ENCODE data around the gene WDR6. TPM values are rescaled to one million over a fixed set of nuclear protein-coding genes. Genes with fewer than 3 reads are reported as not detected.

The WDR6 gene
- total and polyA plus RNA-seq, 7 experiments from 2014 or later, result 147 to 335 (median 198) TPM

GRCh38 chr3:48966367-48966766, 40.8 kb upstream of the WDR6 start:
- CTCF ChIA-PET, result no interaction called here

GRCh38 chr3:48966876-48967361, 40.3 kb upstream of the WDR6 start:
- Histone ChIP-seq H3K27me3 (ENCODE audit: control insufficient read depth in 2 of 2, insufficient read depth in 2 of 2, low read length in 2 of 2) (no peaks in the 10 kb centered on the region), H3K9me3 (ENCODE audit: control insufficient read depth in 2 of 3, low read length in 3 of 3) (no peaks in the 10 kb centered on the region), H3K27ac (ENCODE audit: low read depth, low read length) (no peak overlapping the region), H3K36me3 (ENCODE audit: control insufficient read depth in 2 of 3, insufficient read depth in 3 of 3, low read length in 3 of 3) (peaks cover 6 to 89% (median 29%) of the 10 kb centered on the region in 3 experiments), H3K4me3 (ENCODE audit: low read length) (no peak overlapping the region), H3K4me1 (ENCODE audit: control insufficient read depth in 2 of 2, insufficient read depth in 2 of 2, low read length in 2 of 2) (no peaks in the 10 kb centered on the region)
- no peaks in the 10 kb centered on the region for H3K27me3 Mint-ChIP-seq
- H3K27ac Mint-ChIP-seq, result peak overlapping the region in 2 of 9 donors; percentile 20 to 33
- CTCF ChIA-PET, result no interaction called here
- POLR2A ChIA-PET, result no interaction called here
- H3K36me3 Mint-ChIP-seq, result peaks cover 0 to 43% (median 26%) of the 10 kb centered on the region in 5 donors
- H3K4me3 Mint-ChIP-seq, result peak overlapping the region in 2 of 10 donors; percentile 3 to 62
- no peaks in the 10 kb centered on the region for H3K9me3 Mint-ChIP-seq
- no peak for ATAC-seq
- no peak for DNase-seq
- intact Hi-C loops (cut with micrococcal nuclease), result loop anchor here in 1 of 2 donors (5.0 kb wide), 1 partner anchor 35 kb away; no protein-coding TSS in a partner anchor
- peaks cover 0 to 9% (median 4%) of the 10 kb centered on the region in 7 donors for H3K4me1 Mint-ChIP-seq

More at GRCh38 chr3:48966367-48966766, 40.8 kb upstream of the WDR6 start:
- peaks cover 6 to 89% (median 23%) of the 10 kb centered on the region in 3 experiments for H3K36me3 ChIP-seq (ENCODE audit: control insufficient read depth in 2 of 3, insufficient read depth in 3 of 3, low read length in 3 of 3)
- no peaks in the 10 kb centered on the region for H3K9me3 ChIP-seq (ENCODE audit: control insufficient read depth in 2 of 3, low read length in 3 of 3)
- H3K36me3 Mint-ChIP-seq, result peaks cover 0 to 41% (median 21%) of the 10 kb centered on the region in 5 donors
- H3K27me3 Mint-ChIP-seq, result no peaks in the 10 kb centered on the region
- no peaks in the 10 kb centered on the region for H3K4me1 ChIP-seq (ENCODE audit: control insufficient read depth in 2 of 2, insufficient read depth in 2 of 2, low read length in 2 of 2)
- intact Hi-C loops (cut with micrococcal nuclease), result loop anchor here in 1 of 2 donors (5.0 kb wide), 1 partner anchor 34 kb away; no protein-coding TSS in a partner anchor
- ATAC-seq, result no peak
- H3K27me3 ChIP-seq (ENCODE audit: control insufficient read depth in 2 of 2, insufficient read depth in 2 of 2, low read length in 2 of 2), result no peaks in the 10 kb centered on the region
- DNase-seq, result no peak
- peak overlapping the region in 1 of 9 donors; percentile 22 for H3K27ac Mint-ChIP-seq
- no peaks in the 10 kb centered on the region for H3K9me3 Mint-ChIP-seq
- POLR2A ChIA-PET, result no interaction called here
- H3K4me1 Mint-ChIP-seq, result peaks cover 0 to 9% (median 4%) of the 10 kb centered on the region in 7 donors
- no peak overlapping the region for H3K4me3 Mint-ChIP-seq
- H3K27ac ChIP-seq (ENCODE audit: low read depth, low read length), result no peak overlapping the region
- no peak overlapping the region for H3K4me3 ChIP-seq (ENCODE audit: low read length)

GRCh38 chr3:48970586-48970985, 36.6 kb upstream of the WDR6 start:
- Histone ChIP-seq H3K27me3 (ENCODE audit: control insufficient read depth in 2 of 2, insufficient read depth in 2 of 2, low read length in 2 of 2) (no peaks in the 10 kb centered on the region), H3K27ac (ENCODE audit: low read depth, low read length) (no peak overlapping the region), H3K9me3 (ENCODE audit: control insufficient read depth in 2 of 3, low read length in 3 of 3) (no peaks in the 10 kb centered on the region), H3K36me3 (ENCODE audit: control insufficient read depth in 2 of 3, insufficient read depth in 3 of 3, low read length in 3 of 3) (peaks cover 25 to 95% (median 38%) of the 10 kb centered on the region in 3 experiments), H3K4me3 (ENCODE audit: low read length) (no peak overlapping the region), H3K4me1 (ENCODE audit: control insufficient read depth in 2 of 2, insufficient read depth in 2 of 2, low read length in 2 of 2) (no peaks in the 10 kb centered on the region)
- intact Hi-C loops (cut with micrococcal nuclease), result no loop called here
- Mint-ChIP-seq H3K4me3 (no peak overlapping the region), H3K27ac (no peak overlapping the region), H3K36me3 (peaks cover 0 to 51% (median 25%) of the 10 kb centered on the region in 5 donors), H3K27me3 (no peaks in the 10 kb centered on the region), H3K4me1 (peaks cover 0 to 15% (median 4%) of the 10 kb centered on the region in 7 donors), H3K9me3 (no peaks in the 10 kb centered on the region)
- ChIA-PET POLR2A (no interaction called here), CTCF (no interaction called here)
- ATAC-seq (no peak), DNase-seq (no peak)

GRCh38 chr3:48974076-48974864, 32.9 kb upstream of the WDR6 start:
- no peaks in the 10 kb centered on the region for H3K27me3 Mint-ChIP-seq
- ChIA-PET POLR2A (interaction anchor here (0.5 kb wide), 1 partner anchor 296 kb away, joined by 3 read pairs; no protein-coding TSS in a partner anchor), CTCF (interaction anchor here (0.9 kb wide), 2 partner anchors 13 to 46 kb away, joined by 3 read pairs; no protein-coding TSS in a partner anchor)
- DNase-seq (no peak), ATAC-seq (no peak)
- H3K27me3 ChIP-seq (ENCODE audit: control insufficient read depth in 2 of 2, insufficient read depth in 2 of 2, low read length in 2 of 2), result no peaks in the 10 kb centered on the region
- H3K36me3 ChIP-seq (ENCODE audit: control insufficient read depth in 2 of 3, insufficient read depth in 3 of 3, low read length in 3 of 3), result peaks cover 33 to 93% (median 35%) of the 10 kb centered on the region in 3 experiments
- H3K4me3 ChIP-seq (ENCODE audit: low read length), result no peak overlapping the region
- H3K4me3 Mint-ChIP-seq, result no peak overlapping the region
- peaks cover 0 to 6% (median 0%) of the 10 kb centered on the region in 7 donors for H3K4me1 Mint-ChIP-seq
- intact Hi-C loops (cut with micrococcal nuclease), result no loop called here
- H3K9me3 Mint-ChIP-seq, result no peaks in the 10 kb centered on the region
- no peaks in the 10 kb centered on the region for H3K4me1 ChIP-seq (ENCODE audit: control insufficient read depth in 2 of 2, insufficient read depth in 2 of 2, low read length in 2 of 2)
- no peaks in the 10 kb centered on the region for H3K9me3 ChIP-seq (ENCODE audit: control insufficient read depth in 2 of 3, low read length in 3 of 3)
- no peak overlapping the region for H3K27ac ChIP-seq (ENCODE audit: low read depth, low read length)
- peak overlapping the region in 2 of 9 donors; percentile 51 to 55 for H3K27ac Mint-ChIP-seq
- peaks cover 3 to 53% (median 23%) of the 10 kb centered on the region in 5 donors for H3K36me3 Mint-ChIP-seq

- ATAC-seq (no peak), DNase-seq (no peak)
- Histone ChIP-seq H3K36me3 (ENCODE audit: control insufficient read depth in 2 of 3, insufficient read depth in 3 of 3, low read length in 3 of 3) (peaks cover 22 to 90% (median 42%) of the 10 kb centered on the region in 3 experiments), H3K4me3 (ENCODE audit: low read length) (no peak overlapping the region), H3K9me3 (ENCODE audit: control insufficient read depth in 2 of 3, low read length in 3 of 3) (no peaks in the 10 kb centered on the region), H3K27ac (ENCODE audit: low read depth, low read length) (no peak overlapping the region), H3K27me3 (ENCODE audit: control insufficient read depth in 2 of 2, insufficient read depth in 2 of 2, low read length in 2 of 2) (no peaks in the 10 kb centered on the region), H3K4me1 (ENCODE audit: control insufficient read depth in 2 of 2, insufficient read depth in 2 of 2, low read length in 2 of 2) (no peaks in the 10 kb centered on the region)
- H3K4me1 Mint-ChIP-seq, result peaks cover 0 to 1% (median 0%) of the 10 kb centered on the region in 7 donors
- intact Hi-C loops (cut with micrococcal nuclease), result no loop called here
- POLR2A ChIA-PET, result no interaction called here
- H3K27ac Mint-ChIP-seq, result peak overlapping the region in 2 of 9 donors; percentile 36 to 53
- no peak overlapping the region for H3K4me3 Mint-ChIP-seq
- CTCF ChIA-PET, result interaction anchor here (0.6 kb wide), 1 partner anchor 682 kb away, joined by 5 read pairs; no protein-coding TSS in a partner anchor
- H3K9me3 Mint-ChIP-seq, result no peaks in the 10 kb centered on the region
- H3K27me3 Mint-ChIP-seq, result no peaks in the 10 kb centered on the region
- peaks cover 5 to 50% (median 20%) of the 10 kb centered on the region in 5 donors for H3K36me3 Mint-ChIP-seq
These were observed 27.7 kb upstream of the WDR6 start for GRCh38 chr3:48979451-48979850.

GRCh38 chr3:48980295-48980694, 26.9 kb upstream of the WDR6 start:
- Histone ChIP-seq H3K9me3 (ENCODE audit: control insufficient read depth in 2 of 3, low read length in 3 of 3) (no peaks in the 10 kb centered on the region), H3K4me3 (ENCODE audit: low read length) (no peak overlapping the region), H3K4me1 (ENCODE audit: control insufficient read depth in 2 of 2, insufficient read depth in 2 of 2, low read length in 2 of 2) (no peaks in the 10 kb centered on the region), H3K36me3 (ENCODE audit: control insufficient read depth in 2 of 3, insufficient read depth in 3 of 3, low read length in 3 of 3) (peaks cover 15 to 90% (median 35%) of the 10 kb centered on the region in 3 experiments), H3K27ac (ENCODE audit: low read depth, low read length) (no peak overlapping the region), H3K27me3 (ENCODE audit: control insufficient read depth in 2 of 2, insufficient read depth in 2 of 2, low read length in 2 of 2) (no peaks in the 10 kb centered on the region)
- ChIA-PET CTCF (no interaction called here), POLR2A (no interaction called here)
- Mint-ChIP-seq H3K27ac (peak overlapping the region in 2 of 9 donors; percentile 19 to 36), H3K4me3 (no peak overlapping the region), H3K36me3 (peaks cover 5 to 43% (median 16%) of the 10 kb centered on the region in 5 donors), H3K27me3 (no peaks in the 10 kb centered on the region), H3K9me3 (no peaks in the 10 kb centered on the region), H3K4me1 (peaks cover 0 to 2% (median 0%) of the 10 kb centered on the region in 7 donors)
- DNase-seq (no peak), ATAC-seq (no peak)
- intact Hi-C loops (cut with micrococcal nuclease), result no loop called here
